GM23338 (cell line): Measurements from ENCODE around the gene MYO5C. TPM values are rescaled to one million over a fixed set of nuclear protein-coding genes. Genes with fewer than 3 reads are reported as not detected.
A peak's percentile ranks its signal among the peaks of the same experiment; 100 is the strongest.

Source experiments
- ATAC-seq: fragments of 200-7000 bp; cut with Tn5 transposase; 3 replicates; pipeline ENCODE4 v1.9.1; 2020
- DNase-seq: peaks from one replicate; pipeline ENCODE4 v3.0.0-alpha.2; 2015; ENCODE audit warnings: low spot score
- H2AFZ ChIP-seq: fragments of 200-600 bp; sonication (generic); 2 replicates; pipeline ENCODE4 v1.8.0; 2016; ENCODE audit warnings: antibody characterized with exemption, mild to moderate bottlenecking, moderate library complexity
- H3F3A ChIP-seq: fragments of 200-600 bp; sonication (generic); replicated peaks from 2 replicates; pipeline ENCODE4 v1.8.0; 2017; ENCODE audit warnings: antibody characterized with exemption, mixed run types, low read depth
- H3K27ac ChIP-seq: fragments of 200-600 bp; sonication (generic); 2 replicates; pipeline ENCODE4 v1.6.1; 2016; ENCODE audit warnings: low read depth
- H3K27me3 ChIP-seq: fragments of 200-600 bp; sonication (generic); 2 replicates; pipeline ENCODE4 v1.8.0; 2016; ENCODE audit warnings: mild to moderate bottlenecking, mixed run types, moderate library complexity; ENCODE audit not compliant: insufficient read depth
- H3K36me3 ChIP-seq: fragments of 200-600 bp; sonication (generic); 2 replicates; pipeline ENCODE4 v1.8.0; 2016; ENCODE audit warnings: mild to moderate bottlenecking; ENCODE audit not compliant: insufficient read depth
- H3K4me1 ChIP-seq: fragments of 200-600 bp; sonication (generic); 2 replicates; pipeline ENCODE4 v1.8.0; 2016; ENCODE audit warnings: mild to moderate bottlenecking, moderate library complexity; ENCODE audit not compliant: insufficient read depth
- H3K4me2 ChIP-seq: fragments of 200-600 bp; sonication (generic); 2 replicates; pipeline ENCODE4 v1.7.1; 2017; ENCODE audit warnings: mixed run types
- H3K4me3 ChIP-seq: fragments of 200-600 bp; sonication (generic); 2 replicates; pipeline ENCODE4 v1.6.1; 2016; ENCODE audit warnings: mixed run types
- H3K79me2 ChIP-seq: fragments of 200-600 bp; sonication (generic); replicated peaks from 2 replicates; pipeline ENCODE4 v1.8.0; 2017; ENCODE audit warnings: mild to moderate bottlenecking; ENCODE audit not compliant: insufficient read depth
- H3K9me2 ChIP-seq: fragments of 200-600 bp; sonication (generic); 2 replicates; pipeline ENCODE4 v1.8.0; 2017; ENCODE audit not compliant: insufficient read depth
- H4K20me1 ChIP-seq: fragments of 200-600 bp; sonication (generic); replicated peaks from 2 replicates; pipeline ENCODE4 v1.8.0; 2017; ENCODE audit warnings: mild to moderate bottlenecking; ENCODE audit not compliant: insufficient read depth
- H3K27ac Mint-ChIP-seq: 2 replicates; pipeline ENCODE4 v1.8.0; 2020; ENCODE audit warnings: inconsistent platforms, mild to moderate bottlenecking, moderate library complexity, mixed read lengths
- H3K27me3 Mint-ChIP-seq: 3 replicates; pipeline ENCODE4 v1.8.0; 2022; ENCODE audit warnings: low read depth, mild to moderate bottlenecking, moderate library complexity, mixed read lengths, inconsistent platforms; ENCODE audit not compliant: insufficient read depth, poor library complexity
- H3K36me3 Mint-ChIP-seq: 3 replicates; pipeline ENCODE4 v1.8.0; 2021; ENCODE audit warnings: low read depth, mild to moderate bottlenecking, inconsistent platforms, moderate library complexity, mixed read lengths
- H3K4me1 Mint-ChIP-seq: 3 replicates; pipeline ENCODE4 v1.8.0; 2020; ENCODE audit warnings: mild to moderate bottlenecking, inconsistent platforms, mixed read lengths
- H3K4me3 Mint-ChIP-seq: 3 replicates; pipeline ENCODE4 v1.8.0; 2021; ENCODE audit warnings: moderate library complexity, mild to moderate bottlenecking, inconsistent platforms, mixed read lengths
- H3K9me3 Mint-ChIP-seq: 3 replicates; pipeline ENCODE4 v1.8.0; 2020; ENCODE audit warnings: moderate library complexity, mild to moderate bottlenecking, inconsistent platforms, mixed read lengths
- CREB1 ChIP-seq: fragments of 250-450 bp; sonication (Bioruptor Pico); IDR thresholded peaks from 2 replicates; pipeline ENCODE4 v1.5.0; 2020; ENCODE audit warnings: low read depth, mild to moderate bottlenecking, moderate library complexity
- EZH2 ChIP-seq: fragments of 200-600 bp; sonication (generic); IDR thresholded peaks from one replicate; pipeline ENCODE4 v1.8.0; 2017; ENCODE audit warnings: antibody characterized with exemption, mild to moderate bottlenecking, low read depth; ENCODE audit not compliant: unreplicated experiment
- EZH2phosphoT487 ChIP-seq: fragments of 200-600 bp; sonication (generic); IDR thresholded peaks from one replicate; pipeline ENCODE4 v1.8.1; 2018; ENCODE audit warnings: antibody characterized with exemption; ENCODE audit not compliant: unreplicated experiment
- JUNB ChIP-seq: IDR thresholded peaks from one replicate; pipeline ENCODE4 v1.6.1; 2016; ENCODE audit warnings: antibody characterized with exemption; ENCODE audit not compliant: unreplicated experiment
- NANOG ChIP-seq: IDR thresholded peaks from 2 replicates; pipeline ENCODE4 v1.6.1; 2016; ENCODE audit warnings: antibody characterized with exemption, borderline replicate concordance
- POLR2AphosphoS5 ChIP-seq: IDR thresholded peaks from 2 replicates; pipeline ENCODE4 v1.6.1; 2016; ENCODE audit warnings: antibody characterized with exemption, low read depth
- STAT1 ChIP-seq: IDR thresholded peaks from one replicate; pipeline ENCODE4 v1.6.1; 2016; ENCODE audit warnings: antibody characterized with exemption; ENCODE audit not compliant: unreplicated experiment
- ZNF114 ChIP-seq: fragments of 250-450 bp; sonication (Bioruptor Pico); IDR thresholded peaks from 2 replicates; pipeline ENCODE4 v1.5.0; 2020; ENCODE audit warnings: mild to moderate bottlenecking, moderate library complexity
- ZNF331 ChIP-seq: fragments of 250-450 bp; sonication (Bioruptor Pico); IDR thresholded peaks from 2 replicates; pipeline ENCODE4 v1.5.0; 2020; ENCODE audit warnings: low read depth, mild to moderate bottlenecking, moderate library complexity
- polyA plus RNA-seq: library from polyadenylated mRNA; unstranded; fragments of >200 nt; fragmentation: Nextera tagmentation; extraction: Ambion mirVana; gene quantifications from 2 replicates; pipeline ENCODE4 v1.2.1, GENCODE V29; 2016
- total RNA-seq: library from RNA; depleted of rRNA; stranded (reverse); fragments of >200 nt; shearing (Covaris generic); gene quantifications from 2 replicates; pipeline ENCODE4 v1.2.3, GENCODE V29; 2014
- TF ChIP-seq, protein P1 (sequence below): IDR thresholded peaks from 2 replicates; pipeline ENCODE4 v1.6.1; 2016; ENCODE audit warnings: antibody characterized with exemption
- TF ChIP-seq, protein P2 (sequence below), 2 experiments: fragments of 200-600 bp in 1 of 2; sonication (generic) in 1 of 2; conservative IDR thresholded peaks; 2 replicates each; pipeline versions ENCODE4 v1.5.1 to v1.6.1; 2016 to 2017; ENCODE audit warnings: antibody characterized with exemption in 2 of 2, low read depth in 2 of 2, mild to moderate bottlenecking in 2 of 2, moderate library complexity in 1 of 2
- TF ChIP-seq, protein P3 (sequence below): fragments of 250-450 bp; sonication (Bioruptor Pico); IDR thresholded peaks from 2 replicates; pipeline ENCODE4 v1.5.0; 2020; ENCODE audit warnings: mild to moderate bottlenecking, moderate library complexity

MYO5C gene
- total and polyA plus RNA-seq, 2 experiments from 2014 or later = 7.9 to 28.8 TPM

DNA sequence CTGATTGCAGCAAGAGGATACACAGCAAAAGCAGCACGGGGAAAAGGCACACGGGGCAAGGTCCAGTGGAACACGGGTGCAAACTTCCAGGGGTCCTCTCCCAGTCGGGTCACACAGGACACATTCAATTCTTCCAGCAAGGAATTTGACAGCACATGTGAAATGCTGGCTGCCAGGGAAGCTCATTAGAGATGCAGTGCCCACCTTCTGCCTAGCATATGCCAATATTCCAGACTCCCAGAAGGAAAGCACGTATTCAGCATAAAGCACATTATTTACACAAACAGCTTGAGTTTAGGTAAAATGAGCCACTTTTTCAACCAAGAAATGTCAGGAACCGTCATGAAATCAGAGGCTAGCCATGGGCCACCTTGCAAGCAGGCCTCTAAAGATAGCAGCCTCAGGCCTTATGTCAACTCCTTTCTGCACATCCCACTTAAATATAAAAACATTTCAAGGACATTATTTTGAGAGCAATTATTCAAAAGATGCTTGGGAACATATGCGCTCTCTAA, 19.3 kb downstream of the MYO5C start (continued):
- TF ChIP-seq, protein P1, sequence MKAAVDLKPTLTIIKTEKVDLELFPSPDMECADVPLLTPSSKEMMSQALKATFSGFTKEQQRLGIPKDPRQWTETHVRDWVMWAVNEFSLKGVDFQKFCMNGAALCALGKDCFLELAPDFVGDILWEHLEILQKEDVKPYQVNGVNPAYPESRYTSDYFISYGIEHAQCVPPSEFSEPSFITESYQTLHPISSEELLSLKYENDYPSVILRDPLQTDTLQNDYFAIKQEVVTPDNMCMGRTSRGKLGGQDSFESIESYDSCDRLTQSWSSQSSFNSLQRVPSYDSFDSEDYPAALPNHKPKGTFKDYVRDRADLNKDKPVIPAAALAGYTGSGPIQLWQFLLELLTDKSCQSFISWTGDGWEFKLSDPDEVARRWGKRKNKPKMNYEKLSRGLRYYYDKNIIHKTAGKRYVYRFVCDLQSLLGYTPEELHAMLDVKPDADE = no peak
- TF ChIP-seq ZNF331 (CRISPR knock-in tag) (no peak), CREB1 (CRISPR knock-in tag) (no peak), ZNF114 (CRISPR knock-in tag) (no peak)
- TF ChIP-seq, protein P2, sequence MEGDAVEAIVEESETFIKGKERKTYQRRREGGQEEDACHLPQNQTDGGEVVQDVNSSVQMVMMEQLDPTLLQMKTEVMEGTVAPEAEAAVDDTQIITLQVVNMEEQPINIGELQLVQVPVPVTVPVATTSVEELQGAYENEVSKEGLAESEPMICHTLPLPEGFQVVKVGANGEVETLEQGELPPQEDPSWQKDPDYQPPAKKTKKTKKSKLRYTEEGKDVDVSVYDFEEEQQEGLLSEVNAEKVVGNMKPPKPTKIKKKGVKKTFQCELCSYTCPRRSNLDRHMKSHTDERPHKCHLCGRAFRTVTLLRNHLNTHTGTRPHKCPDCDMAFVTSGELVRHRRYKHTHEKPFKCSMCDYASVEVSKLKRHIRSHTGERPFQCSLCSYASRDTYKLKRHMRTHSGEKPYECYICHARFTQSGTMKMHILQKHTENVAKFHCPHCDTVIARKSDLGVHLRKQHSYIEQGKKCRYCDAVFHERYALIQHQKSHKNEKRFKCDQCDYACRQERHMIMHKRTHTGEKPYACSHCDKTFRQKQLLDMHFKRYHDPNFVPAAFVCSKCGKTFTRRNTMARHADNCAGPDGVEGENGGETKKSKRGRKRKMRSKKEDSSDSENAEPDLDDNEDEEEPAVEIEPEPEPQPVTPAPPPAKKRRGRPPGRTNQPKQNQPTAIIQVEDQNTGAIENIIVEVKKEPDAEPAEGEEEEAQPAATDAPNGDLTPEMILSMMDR (conservative IDR thresholded peaks at IDR 0.05; ENCODE audit: low read depth in 2 of 2) = no peak

DNA sequence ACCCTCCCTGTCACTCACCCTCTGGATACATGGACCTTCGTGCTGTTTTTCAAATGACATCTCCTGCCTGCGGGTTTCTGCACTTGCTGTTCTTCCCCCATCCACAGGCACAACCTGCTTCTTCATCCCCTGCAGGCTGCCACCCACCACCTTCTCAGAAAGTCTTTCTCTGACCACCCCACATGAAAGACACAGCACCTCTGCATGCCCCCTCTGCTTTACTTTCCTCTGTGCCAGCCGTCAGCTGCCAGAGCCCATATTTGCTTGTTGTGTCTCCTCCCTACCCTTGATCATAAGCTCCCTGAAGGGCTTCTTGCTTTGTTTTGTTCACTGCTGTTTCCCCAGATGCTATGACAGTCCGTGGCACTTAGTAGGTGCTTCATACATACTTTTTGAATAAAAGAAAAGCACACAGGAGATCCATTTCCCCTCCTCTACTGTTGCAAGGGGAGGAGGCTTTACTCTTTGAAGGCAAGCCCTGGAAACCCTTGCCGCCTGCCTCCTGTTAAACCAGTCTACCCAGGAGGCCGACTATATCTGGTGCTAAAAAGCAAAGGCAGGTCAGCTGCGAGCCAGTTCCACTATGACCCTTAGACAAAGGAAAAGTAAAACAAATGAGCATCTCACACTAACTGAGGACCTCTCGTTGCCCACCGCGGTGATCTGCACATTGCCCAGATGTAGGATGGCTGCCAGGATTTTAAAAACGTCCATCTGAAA, 31.9 kb downstream of the MYO5C start:
- Histone ChIP-seq H3K9me2 (no peaks in the 10 kb centered on the region), H4K20me1 (no peaks in the 10 kb centered on the region; the same call in 1 of the 2 replicates), H3K4me3 (no peak overlapping the region), H2AFZ (no peak overlapping the region), H3K4me2 (no peak overlapping the region), H3K36me3 (peaks cover 11% of the 10 kb centered on the region), H3K79me2 (no peaks in the 10 kb centered on the region), H3K27ac (no peak overlapping the region), H3K4me1 (peaks cover 15% of the 10 kb centered on the region; the same call in 1 of the 2 replicates), H3F3A (0 out of 2 replicates have a peak, but pooled peaks cover 2% of the 10 kb centered on the region), H3K27me3 (no peaks in the 10 kb centered on the region)
- H3K4me1 Mint-ChIP-seq = peaks cover 36% of the 10 kb centered on the region
- H3K4me3 Mint-ChIP-seq = no peak overlapping the region
- DNase-seq (no peak), ATAC-seq (no peak)
- peak overlapping the region; percentile 99 for H3K27ac Mint-ChIP-seq
- H3K36me3 Mint-ChIP-seq = peaks cover 56% of the 10 kb centered on the region
- no peaks in the 10 kb centered on the region for H3K9me3 Mint-ChIP-seq
- H3K27me3 Mint-ChIP-seq = peaks cover 7% of the 10 kb centered on the region
- TF ChIP-seq, protein P2 (conservative IDR thresholded peaks at IDR 0.05; ENCODE audit: low read depth in 2 of 2) = no peak
- TF ChIP-seq NANOG (no peak), ZNF331 (CRISPR knock-in tag) (no peak), EZH2 (no peak), STAT1 (no peak), JUNB (no peak), CREB1 (CRISPR knock-in tag) (no peak), ZNF114 (CRISPR knock-in tag) (no peak), POLR2AphosphoS5 (no peak), EZH2phosphoT487 (no peak)
- TF ChIP-seq, protein P3, sequence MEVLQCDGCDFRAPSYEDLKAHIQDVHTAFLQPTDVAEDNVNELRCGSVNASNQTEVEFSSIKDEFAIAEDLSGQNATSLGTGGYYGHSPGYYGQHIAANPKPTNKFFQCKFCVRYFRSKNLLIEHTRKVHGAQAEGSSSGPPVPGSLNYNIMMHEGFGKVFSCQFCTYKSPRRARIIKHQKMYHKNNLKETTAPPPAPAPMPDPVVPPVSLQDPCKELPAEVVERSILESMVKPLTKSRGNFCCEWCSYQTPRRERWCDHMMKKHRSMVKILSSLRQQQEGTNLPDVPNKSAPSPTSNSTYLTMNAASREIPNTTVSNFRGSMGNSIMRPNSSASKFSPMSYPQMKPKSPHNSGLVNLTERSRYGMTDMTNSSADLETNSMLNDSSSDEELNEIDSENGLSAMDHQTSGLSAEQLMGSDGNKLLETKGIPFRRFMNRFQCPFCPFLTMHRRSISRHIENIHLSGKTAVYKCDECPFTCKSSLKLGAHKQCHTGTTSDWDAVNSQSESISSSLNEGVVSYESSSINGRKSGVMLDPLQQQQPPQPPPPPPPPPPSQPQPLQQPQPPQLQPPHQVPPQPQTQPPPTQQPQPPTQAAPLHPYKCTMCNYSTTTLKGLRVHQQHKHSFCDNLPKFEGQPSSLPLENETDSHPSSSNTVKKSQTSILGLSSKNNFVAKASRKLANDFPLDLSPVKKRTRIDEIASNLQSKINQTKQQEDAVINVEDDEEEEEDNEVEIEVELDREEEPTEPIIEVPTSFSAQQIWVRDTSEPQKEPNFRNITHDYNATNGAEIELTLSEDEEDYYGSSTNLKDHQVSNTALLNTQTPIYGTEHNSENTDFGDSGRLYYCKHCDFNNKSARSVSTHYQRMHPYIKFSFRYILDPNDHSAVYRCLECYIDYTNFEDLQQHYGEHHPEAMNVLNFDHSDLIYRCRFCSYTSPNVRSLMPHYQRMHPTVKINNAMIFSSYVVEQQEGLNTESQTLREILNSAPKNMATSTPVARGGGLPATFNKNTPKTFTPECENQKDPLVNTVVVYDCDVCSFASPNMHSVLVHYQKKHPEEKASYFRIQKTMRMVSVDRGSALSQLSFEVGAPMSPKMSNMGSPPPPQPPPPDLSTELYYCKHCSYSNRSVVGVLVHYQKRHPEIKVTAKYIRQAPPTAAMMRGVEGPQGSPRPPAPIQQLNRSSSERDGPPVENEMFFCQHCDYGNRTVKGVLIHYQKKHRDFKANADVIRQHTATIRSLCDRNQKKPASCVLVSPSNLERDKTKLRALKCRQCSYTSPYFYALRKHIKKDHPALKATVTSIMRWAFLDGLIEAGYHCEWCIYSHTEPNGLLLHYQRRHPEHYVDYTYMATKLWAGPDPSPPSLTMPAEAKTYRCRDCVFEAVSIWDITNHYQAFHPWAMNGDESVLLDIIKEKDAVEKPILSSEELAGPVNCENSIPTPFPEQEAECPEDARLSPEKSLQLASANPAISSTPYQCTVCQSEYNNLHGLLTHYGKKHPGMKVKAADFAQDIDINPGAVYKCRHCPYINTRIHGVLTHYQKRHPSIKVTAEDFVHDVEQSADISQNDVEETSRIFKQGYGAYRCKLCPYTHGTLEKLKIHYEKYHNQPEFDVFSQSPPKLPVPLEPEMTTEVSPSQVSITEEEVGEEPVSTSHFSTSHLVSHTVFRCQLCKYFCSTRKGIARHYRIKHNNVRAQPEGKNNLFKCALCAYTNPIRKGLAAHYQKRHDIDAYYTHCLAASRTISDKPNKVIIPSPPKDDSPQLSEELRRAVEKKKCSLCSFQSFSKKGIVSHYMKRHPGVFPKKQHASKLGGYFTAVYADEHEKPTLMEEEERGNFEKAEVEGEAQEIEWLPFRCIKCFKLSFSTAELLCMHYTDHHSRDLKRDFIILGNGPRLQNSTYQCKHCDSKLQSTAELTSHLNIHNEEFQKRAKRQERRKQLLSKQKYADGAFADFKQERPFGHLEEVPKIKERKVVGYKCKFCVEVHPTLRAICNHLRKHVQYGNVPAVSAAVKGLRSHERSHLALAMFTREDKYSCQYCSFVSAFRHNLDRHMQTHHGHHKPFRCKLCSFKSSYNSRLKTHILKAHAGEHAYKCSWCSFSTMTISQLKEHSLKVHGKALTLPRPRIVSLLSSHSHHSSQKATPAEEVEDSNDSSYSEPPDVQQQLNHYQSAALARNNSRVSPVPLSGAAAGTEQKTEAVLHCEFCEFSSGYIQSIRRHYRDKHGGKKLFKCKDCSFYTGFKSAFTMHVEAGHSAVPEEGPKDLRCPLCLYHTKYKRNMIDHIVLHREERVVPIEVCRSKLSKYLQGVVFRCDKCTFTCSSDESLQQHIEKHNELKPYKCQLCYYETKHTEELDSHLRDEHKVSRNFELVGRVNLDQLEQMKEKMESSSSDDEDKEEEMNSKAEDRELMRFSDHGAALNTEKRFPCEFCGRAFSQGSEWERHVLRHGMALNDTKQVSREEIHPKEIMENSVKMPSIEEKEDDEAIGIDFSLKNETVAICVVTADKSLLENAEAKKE = no peak
